Ishikawa (cell line): ENCODE measurements around the gene OTOL1.

Experiments used
- CEBPB ChIP-seq: IDR thresholded peaks from 2 replicates; pipeline ENCODE4 v1.6.1; 2012
- CREB1 ChIP-seq: IDR thresholded peaks from 2 replicates; pipeline ENCODE4 v1.6.1; 2012; ENCODE audit warnings: low read depth
- EGR1 ChIP-seq: IDR thresholded peaks from 2 replicates; pipeline ENCODE4 v1.6.1; 2012
- EP300 ChIP-seq: IDR thresholded peaks from 2 replicates; pipeline ENCODE4 v1.6.1; 2012; ENCODE audit warnings: borderline replicate concordance
- FOXM1 ChIP-seq: IDR thresholded peaks from 2 replicates; pipeline ENCODE4 v1.6.1; 2012; ENCODE audit warnings: low read depth, borderline replicate concordance
- NFIC ChIP-seq: IDR thresholded peaks from 2 replicates; pipeline ENCODE4 v1.6.1; 2012
- RAD21 ChIP-seq: IDR thresholded peaks from 2 replicates; pipeline ENCODE4 v1.6.1; 2012; ENCODE audit warnings: low read depth
- REST ChIP-seq: IDR thresholded peaks from 2 replicates; pipeline ENCODE4 v1.6.1; 2012; ENCODE audit warnings: low read depth, mild to moderate bottlenecking
- TAF1 ChIP-seq: IDR thresholded peaks from 2 replicates; pipeline ENCODE4 v1.6.1; 2012; ENCODE audit warnings: low read depth, mild to moderate bottlenecking
- TCF12 ChIP-seq: IDR thresholded peaks from 2 replicates; pipeline ENCODE4 v1.6.1; 2012; ENCODE audit warnings: low read depth
- TEAD4 ChIP-seq: IDR thresholded peaks from 2 replicates; pipeline ENCODE4 v1.6.1; 2012
- USF1 ChIP-seq: IDR thresholded peaks from 2 replicates; pipeline ENCODE4 v1.6.1; 2012
- YY1 ChIP-seq: IDR thresholded peaks from 2 replicates; pipeline ENCODE4 v1.6.1; 2012; ENCODE audit warnings: low read depth
- ZBTB7A ChIP-seq: IDR thresholded peaks from 2 replicates; pipeline ENCODE4 v1.6.1; 2012; ENCODE audit warnings: low read depth
- TF ChIP-seq, protein P1 (sequence below): IDR thresholded peaks from 2 replicates; pipeline ENCODE4 v1.6.1; 2012

Gene OTOL1

GRCh38 chr3:161551697-161552096 lies 55.1 kb downstream of the OTOL1 start:
- TF ChIP-seq EP300 (no peak), ZBTB7A (no peak), FOXM1 (no peak), EGR1 (no peak), TCF12 (no peak), RAD21 (no peak), CEBPB (no peak), TAF1 (no peak), NFIC (no peak), REST (no peak), TEAD4 (no peak), CREB1 (no peak), USF1 (no peak), YY1 (no peak)
- TF ChIP-seq, protein P1, sequence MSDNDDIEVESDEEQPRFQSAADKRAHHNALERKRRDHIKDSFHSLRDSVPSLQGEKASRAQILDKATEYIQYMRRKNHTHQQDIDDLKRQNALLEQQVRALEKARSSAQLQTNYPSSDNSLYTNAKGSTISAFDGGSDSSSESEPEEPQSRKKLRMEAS, result no peak

- TF ChIP-seq EP300, result no peak
- no peak for TF ChIP-seq NFIC
- TF ChIP-seq YY1, result no peak
- no peak for TF ChIP-seq FOXM1
- no peak for TF ChIP-seq ZBTB7A
- TF ChIP-seq REST, result no peak
- TF ChIP-seq CREB1, result no peak
- no peak for TF ChIP-seq CEBPB
- TF ChIP-seq EGR1, result no peak
- no peak for TF ChIP-seq TAF1
Observed at GRCh38 chr3:161552984-161553560, 56.5 kb downstream of the OTOL1 start.
